Parathyroid adenoma (tissue), 2 donors: ENCODE results near the gene ERH.

Source experiments
- H2AFZ ChIP-seq: fragments of 300-600 bp; sonication (generic); one replicate; pipeline ENCODE4 v1.7.0; 2017; ENCODE audit warnings: antibody characterized with exemption, mild to moderate bottlenecking
- H3K27ac ChIP-seq: fragments of 300-600 bp; sonication (generic); one replicate; pipeline ENCODE4 v1.7.0; 2017
- H3K27me3 ChIP-seq: fragments of 300-600 bp; sonication (generic); one replicate; pipeline ENCODE4 v1.7.0; 2017; ENCODE audit warnings: low read length; ENCODE audit not compliant: control insufficient read depth, insufficient read depth
- H3K36me3 ChIP-seq: fragments of 300-600 bp; sonication (generic); one replicate; pipeline ENCODE4 v1.7.0; 2017; ENCODE audit warnings: low read length; ENCODE audit not compliant: control insufficient read depth, insufficient read depth
- H3K4me1 ChIP-seq: fragments of 300-600 bp; sonication (generic); one replicate; pipeline ENCODE4 v1.7.0; 2017; ENCODE audit warnings: control low read depth
- H3K4me2 ChIP-seq: fragments of 300-600 bp; sonication (generic); one replicate; pipeline ENCODE4 v1.7.0; 2017; ENCODE audit warnings: low read length
- H3K4me3 ChIP-seq: fragments of 300-600 bp; sonication (generic); one replicate; pipeline ENCODE4 v1.7.0; 2017; ENCODE audit warnings: low read depth, low read length
- H3K79me2 ChIP-seq: fragments of 300-600 bp; sonication (generic); one replicate; pipeline ENCODE4 v1.7.0; 2017; ENCODE audit warnings: control low read depth
- H3K9ac ChIP-seq: fragments of 300-600 bp; sonication (generic); one replicate; pipeline ENCODE4 v1.7.0; 2017; ENCODE audit warnings: mild to moderate bottlenecking
- H3K9me3 ChIP-seq: fragments of 300-600 bp; sonication (generic); one replicate; pipeline ENCODE4 v1.7.0; 2017; ENCODE audit warnings: low read length; ENCODE audit not compliant: control insufficient read depth
- TF ChIP-seq, protein P1 (sequence below): fragments of 300-600 bp; sonication (generic); IDR thresholded peaks from one replicate; pipeline ENCODE4 v1.7.0; 2017; ENCODE audit warnings: antibody characterized with exemption, mild to moderate bottlenecking
- donor health status: primary hyperparathyroidism.

ERH gene

DNA sequence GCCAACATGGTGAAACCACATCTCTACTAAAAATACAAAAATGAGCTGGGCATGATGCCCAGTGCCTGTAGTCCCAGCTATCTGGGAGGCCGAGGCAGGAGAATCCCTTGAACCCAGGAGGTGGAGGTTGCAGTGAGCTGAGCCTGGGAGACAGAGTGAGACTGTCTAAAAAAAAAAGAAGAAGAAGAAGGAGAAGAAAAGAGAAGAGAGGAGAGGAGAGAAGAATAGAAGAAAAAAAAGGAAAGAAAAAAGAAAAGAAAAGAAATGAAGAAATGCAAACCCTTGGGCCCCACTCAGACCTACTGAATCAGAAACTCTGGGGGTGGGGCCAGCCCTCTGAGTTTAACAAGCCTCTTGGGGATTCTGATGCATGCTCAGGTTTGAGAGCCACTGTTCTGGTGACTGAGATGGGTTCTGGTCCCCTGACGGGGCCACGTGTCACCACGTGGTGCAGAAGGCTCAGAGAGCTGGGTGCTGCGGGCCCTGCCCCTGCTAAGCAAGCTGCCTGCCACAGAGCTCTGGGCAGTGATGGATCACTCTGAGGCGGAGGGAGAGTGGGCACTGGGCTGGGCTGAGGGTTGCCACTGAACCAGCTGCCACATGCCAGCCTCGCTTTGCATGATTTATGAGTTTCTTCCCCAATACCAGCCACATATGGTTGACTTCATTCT lies 37.5 kb downstream of the ERH start:
- Histone ChIP-seq H3K9me3 (no peaks in the 10 kb centered on the region), H3K4me2 (no peak overlapping the region), H3K79me2 (no peaks in the 10 kb centered on the region), H3K4me1 (no peaks in the 10 kb centered on the region), H2AFZ (no peak overlapping the region), H3K27me3 (no peaks in the 10 kb centered on the region), H3K4me3 (no peak overlapping the region), H3K36me3 (no peaks in the 10 kb centered on the region), H3K27ac (no peak overlapping the region), H3K9ac (no peak overlapping the region)
- TF ChIP-seq, protein P1, sequence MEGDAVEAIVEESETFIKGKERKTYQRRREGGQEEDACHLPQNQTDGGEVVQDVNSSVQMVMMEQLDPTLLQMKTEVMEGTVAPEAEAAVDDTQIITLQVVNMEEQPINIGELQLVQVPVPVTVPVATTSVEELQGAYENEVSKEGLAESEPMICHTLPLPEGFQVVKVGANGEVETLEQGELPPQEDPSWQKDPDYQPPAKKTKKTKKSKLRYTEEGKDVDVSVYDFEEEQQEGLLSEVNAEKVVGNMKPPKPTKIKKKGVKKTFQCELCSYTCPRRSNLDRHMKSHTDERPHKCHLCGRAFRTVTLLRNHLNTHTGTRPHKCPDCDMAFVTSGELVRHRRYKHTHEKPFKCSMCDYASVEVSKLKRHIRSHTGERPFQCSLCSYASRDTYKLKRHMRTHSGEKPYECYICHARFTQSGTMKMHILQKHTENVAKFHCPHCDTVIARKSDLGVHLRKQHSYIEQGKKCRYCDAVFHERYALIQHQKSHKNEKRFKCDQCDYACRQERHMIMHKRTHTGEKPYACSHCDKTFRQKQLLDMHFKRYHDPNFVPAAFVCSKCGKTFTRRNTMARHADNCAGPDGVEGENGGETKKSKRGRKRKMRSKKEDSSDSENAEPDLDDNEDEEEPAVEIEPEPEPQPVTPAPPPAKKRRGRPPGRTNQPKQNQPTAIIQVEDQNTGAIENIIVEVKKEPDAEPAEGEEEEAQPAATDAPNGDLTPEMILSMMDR = no peak

DNA sequence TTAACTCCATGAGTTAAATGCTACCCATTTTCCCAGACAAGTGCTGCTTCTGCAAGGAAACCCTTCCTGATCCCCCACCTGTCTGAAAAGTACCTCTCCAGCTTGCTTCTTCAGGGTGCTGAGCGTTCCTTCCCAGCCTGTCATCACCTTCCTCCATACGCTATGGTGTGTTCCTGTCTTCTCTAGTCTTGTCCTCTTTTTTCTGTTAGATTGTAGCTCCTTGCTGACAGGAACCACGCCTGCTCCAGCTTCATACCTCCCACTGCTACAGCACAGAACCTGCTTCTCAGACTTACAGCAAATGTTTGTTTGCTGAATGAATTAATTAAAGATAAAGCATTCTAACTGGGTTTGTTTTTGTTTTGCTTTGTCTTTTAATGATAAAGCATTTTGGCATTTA lies 39.1 kb downstream of the ERH start:
- Histone ChIP-seq H3K9me3 (no peaks in the 10 kb centered on the region), H3K36me3 (no peaks in the 10 kb centered on the region), H3K79me2 (no peaks in the 10 kb centered on the region), H3K4me3 (no peak overlapping the region), H2AFZ (no peak overlapping the region), H3K4me2 (no peak overlapping the region), H3K27ac (no peak overlapping the region), H3K9ac (no peak overlapping the region), H3K4me1 (no peaks in the 10 kb centered on the region), H3K27me3 (no peaks in the 10 kb centered on the region)
- TF ChIP-seq, protein P1 = no peak

DNA sequence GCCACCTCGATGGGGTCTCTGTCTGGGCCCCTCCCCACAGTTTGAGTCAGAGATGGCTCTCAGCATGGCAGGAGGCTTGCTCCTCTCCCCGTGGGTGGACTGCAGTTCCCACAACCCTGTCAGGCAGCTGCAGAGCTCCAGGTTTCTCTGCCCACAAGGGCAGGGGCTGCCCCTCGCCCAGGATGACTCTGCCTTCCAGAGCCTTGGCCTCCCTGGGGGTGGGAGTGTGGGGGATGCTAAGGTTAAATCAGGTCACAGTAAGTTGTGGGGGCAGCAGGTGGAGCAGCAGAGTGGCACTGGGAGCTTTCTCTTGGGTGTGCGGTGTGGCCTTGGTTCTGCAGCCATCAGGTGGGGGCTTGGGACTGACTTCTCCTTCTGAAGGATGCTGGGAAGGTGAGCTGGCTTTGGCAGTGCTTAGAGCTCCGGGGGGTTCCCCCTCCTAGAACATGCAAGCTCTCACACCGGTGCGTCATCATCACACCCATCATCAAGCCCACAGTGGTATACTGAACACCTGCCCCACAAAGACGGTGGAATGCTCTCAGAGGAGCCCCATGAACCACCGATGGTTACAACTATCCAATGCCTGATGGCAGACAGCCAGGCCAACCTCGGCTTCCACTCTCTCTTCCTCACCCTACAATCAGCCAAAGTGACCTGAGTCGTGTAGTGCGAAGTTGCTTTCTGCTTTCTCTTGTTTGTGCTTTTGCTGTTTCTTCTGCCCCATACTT lies 39.7 kb downstream of the ERH start:
- Histone ChIP-seq H3K4me1 (no peaks in the 10 kb centered on the region), H3K4me2 (no peak overlapping the region), H3K79me2 (no peaks in the 10 kb centered on the region), H3K27ac (no peak overlapping the region), H3K27me3 (no peaks in the 10 kb centered on the region), H3K9me3 (no peaks in the 10 kb centered on the region), H3K36me3 (no peaks in the 10 kb centered on the region), H3K9ac (no peak overlapping the region), H2AFZ (no peak overlapping the region), H3K4me3 (no peak overlapping the region)
- TF ChIP-seq, protein P1 = no peak

DNA sequence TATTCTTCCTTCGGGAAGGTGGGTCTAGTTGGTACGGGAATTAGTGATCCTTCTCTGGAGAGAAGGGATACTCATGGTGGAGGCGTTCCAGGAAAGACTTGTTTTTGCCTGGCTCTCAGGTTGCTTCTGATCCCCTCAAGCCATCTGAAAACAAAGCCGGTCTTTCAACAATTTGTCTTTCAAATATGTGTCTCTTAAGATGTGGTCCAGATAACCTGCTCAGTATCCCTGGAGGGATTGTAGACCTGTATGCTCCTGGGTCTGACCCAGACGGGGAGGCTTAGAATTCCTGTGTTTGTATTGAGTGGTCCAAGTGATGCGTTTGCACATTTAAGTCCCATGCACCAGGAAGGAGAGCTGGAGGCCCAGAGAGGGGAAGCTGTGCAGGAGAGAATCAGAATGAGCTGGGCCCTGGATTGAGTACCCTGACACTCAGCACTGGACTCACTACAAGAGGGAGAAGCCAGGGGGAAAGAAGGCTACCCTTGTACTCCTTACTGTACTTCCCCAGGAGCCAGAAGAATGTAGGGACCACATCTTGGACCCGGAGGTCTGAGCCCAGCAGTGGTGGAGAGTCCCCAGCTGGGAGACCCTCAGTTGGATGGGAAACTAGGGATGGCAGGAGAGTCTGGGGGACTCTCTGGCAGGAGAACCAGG lies 40.4 kb downstream of the ERH start:
- TF ChIP-seq, protein P1 = no peak
- Histone ChIP-seq H3K27me3 (no peaks in the 10 kb centered on the region), H3K36me3 (no peaks in the 10 kb centered on the region), H3K4me1 (no peaks in the 10 kb centered on the region), H3K27ac (no peak overlapping the region), H3K4me2 (no peak overlapping the region), H3K9me3 (no peaks in the 10 kb centered on the region), H3K9ac (no peak overlapping the region), H3K79me2 (no peaks in the 10 kb centered on the region), H2AFZ (no peak overlapping the region), H3K4me3 (no peak overlapping the region)
